WTC11 (cell line): ENCODE data around the gene ZNF608.

Experiments
- ATF1 ChIP-seq: sonication (generic); formaldehyde crosslinking; IDR thresholded peaks from 2 replicates; pipeline ENCODE4 v1.8.1; 2023; ENCODE audit warnings: mild to moderate bottlenecking, moderate library complexity, missing genetic modification reagents
- ATF3 ChIP-seq: sonication (generic); formaldehyde crosslinking; conservative IDR thresholded peaks from 2 replicates; pipeline ENCODE4 v1.8.1; 2022; ENCODE audit warnings: mild to moderate bottlenecking, missing genetic modification reagents
- E2F1 ChIP-seq: sonication (generic); formaldehyde crosslinking; IDR thresholded peaks from 2 replicates; pipeline ENCODE4 v1.8.0; 2022; ENCODE audit warnings: mild to moderate bottlenecking, missing genetic modification reagents
- ELF4 ChIP-seq: sonication (generic); formaldehyde crosslinking; IDR thresholded peaks from 2 replicates; pipeline ENCODE4 v1.8.1; 2022; ENCODE audit warnings: low read depth, mild to moderate bottlenecking, moderate library complexity, missing genetic modification reagents
- EMX1 ChIP-seq: fragments of 250-450 bp; sonication (Bioruptor Pico); IDR thresholded peaks from 2 replicates; pipeline ENCODE4 v1.8.0; 2021; ENCODE audit warnings: mild to moderate bottlenecking
- FOXJ3 ChIP-seq: sonication (generic); formaldehyde crosslinking; IDR thresholded peaks from 2 replicates; pipeline ENCODE4 v1.9.0; 2021; ENCODE audit warnings: missing genetic modification reagents, mild to moderate bottlenecking, borderline replicate concordance
- NR2C2 ChIP-seq: sonication (generic); formaldehyde crosslinking; IDR thresholded peaks from 2 replicates; pipeline ENCODE4 v1.8.0; 2022; ENCODE audit warnings: mild to moderate bottlenecking, missing genetic modification reagents
- ZNF416 ChIP-seq: fragments of 250-450 bp; sonication (Bioruptor Pico); IDR thresholded peaks from 2 replicates; pipeline ENCODE4 v1.9.0; 2021; ENCODE audit warnings: mild to moderate bottlenecking, inconsistent platforms
- TF ChIP-seq, protein P1 (sequence below): sonication (generic); formaldehyde crosslinking; IDR thresholded peaks from 2 replicates; pipeline ENCODE4 v1.8.1; 2023; ENCODE audit warnings: mild to moderate bottlenecking, missing genetic modification reagents, moderate library complexity
- TF ChIP-seq, protein P2 (sequence below): fragments of 200-600 bp; IDR thresholded peaks from 2 replicates; pipeline ENCODE4 v1.8.0; 2022; ENCODE audit warnings: antibody characterized with exemption
- TF ChIP-seq, protein P3 (sequence below): sonication (generic); formaldehyde crosslinking; IDR thresholded peaks from 2 replicates; pipeline ENCODE4 v1.8.1; 2022; ENCODE audit warnings: mild to moderate bottlenecking, moderate library complexity, missing genetic modification reagents
- TF ChIP-seq, protein P4 (sequence below): sonication (generic); formaldehyde crosslinking; IDR thresholded peaks from 2 replicates; pipeline ENCODE4 v1.8.1; 2023; ENCODE audit warnings: mild to moderate bottlenecking, moderate library complexity, missing genetic modification reagents

DNA sequence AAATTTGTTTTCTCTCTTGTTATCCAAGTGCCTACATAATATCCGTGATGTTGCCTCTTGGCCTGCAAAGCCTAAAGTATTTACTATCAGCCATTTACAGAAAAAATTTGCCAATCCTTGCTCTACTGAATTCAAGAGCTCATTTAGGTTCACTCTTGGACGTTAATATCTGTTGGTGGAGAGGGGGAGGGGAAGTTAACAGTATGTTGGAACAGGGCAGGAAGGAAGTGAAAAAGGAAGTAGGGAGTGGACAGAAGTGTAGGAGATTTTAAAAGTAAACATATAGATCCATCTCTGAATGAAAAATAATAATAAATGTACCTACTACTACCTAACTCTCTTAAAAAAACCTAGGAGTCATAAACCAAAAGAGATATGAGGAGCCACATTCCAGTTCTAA, 32.8 kb downstream of the ZNF608 start:
- TF ChIP-seq, protein P1, sequence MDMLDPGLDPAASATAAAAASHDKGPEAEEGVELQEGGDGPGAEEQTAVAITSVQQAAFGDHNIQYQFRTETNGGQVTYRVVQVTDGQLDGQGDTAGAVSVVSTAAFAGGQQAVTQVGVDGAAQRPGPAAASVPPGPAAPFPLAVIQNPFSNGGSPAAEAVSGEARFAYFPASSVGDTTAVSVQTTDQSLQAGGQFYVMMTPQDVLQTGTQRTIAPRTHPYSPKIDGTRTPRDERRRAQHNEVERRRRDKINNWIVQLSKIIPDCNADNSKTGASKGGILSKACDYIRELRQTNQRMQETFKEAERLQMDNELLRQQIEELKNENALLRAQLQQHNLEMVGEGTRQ (CRISPR knock-in tag) = no peak
- TF ChIP-seq, protein P2, sequence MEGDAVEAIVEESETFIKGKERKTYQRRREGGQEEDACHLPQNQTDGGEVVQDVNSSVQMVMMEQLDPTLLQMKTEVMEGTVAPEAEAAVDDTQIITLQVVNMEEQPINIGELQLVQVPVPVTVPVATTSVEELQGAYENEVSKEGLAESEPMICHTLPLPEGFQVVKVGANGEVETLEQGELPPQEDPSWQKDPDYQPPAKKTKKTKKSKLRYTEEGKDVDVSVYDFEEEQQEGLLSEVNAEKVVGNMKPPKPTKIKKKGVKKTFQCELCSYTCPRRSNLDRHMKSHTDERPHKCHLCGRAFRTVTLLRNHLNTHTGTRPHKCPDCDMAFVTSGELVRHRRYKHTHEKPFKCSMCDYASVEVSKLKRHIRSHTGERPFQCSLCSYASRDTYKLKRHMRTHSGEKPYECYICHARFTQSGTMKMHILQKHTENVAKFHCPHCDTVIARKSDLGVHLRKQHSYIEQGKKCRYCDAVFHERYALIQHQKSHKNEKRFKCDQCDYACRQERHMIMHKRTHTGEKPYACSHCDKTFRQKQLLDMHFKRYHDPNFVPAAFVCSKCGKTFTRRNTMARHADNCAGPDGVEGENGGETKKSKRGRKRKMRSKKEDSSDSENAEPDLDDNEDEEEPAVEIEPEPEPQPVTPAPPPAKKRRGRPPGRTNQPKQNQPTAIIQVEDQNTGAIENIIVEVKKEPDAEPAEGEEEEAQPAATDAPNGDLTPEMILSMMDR = no peak
- TF ChIP-seq ATF1 (CRISPR knock-in tag) (no peak), ELF4 (CRISPR knock-in tag) (no peak), ZNF416 (no peak), NR2C2 (CRISPR knock-in tag) (no peak), EMX1 (CRISPR knock-in tag) (no peak), ATF3 (CRISPR knock-in tag) (no peak), FOXJ3 (CRISPR knock-in tag) (no peak), E2F1 (CRISPR knock-in tag) (no peak)
- TF ChIP-seq, protein P3, sequence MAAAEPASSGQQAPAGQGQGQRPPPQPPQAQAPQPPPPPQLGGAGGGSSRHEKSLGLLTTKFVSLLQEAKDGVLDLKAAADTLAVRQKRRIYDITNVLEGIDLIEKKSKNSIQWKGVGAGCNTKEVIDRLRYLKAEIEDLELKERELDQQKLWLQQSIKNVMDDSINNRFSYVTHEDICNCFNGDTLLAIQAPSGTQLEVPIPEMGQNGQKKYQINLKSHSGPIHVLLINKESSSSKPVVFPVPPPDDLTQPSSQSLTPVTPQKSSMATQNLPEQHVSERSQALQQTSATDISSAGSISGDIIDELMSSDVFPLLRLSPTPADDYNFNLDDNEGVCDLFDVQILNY = no peak
- TF ChIP-seq, protein P4, sequence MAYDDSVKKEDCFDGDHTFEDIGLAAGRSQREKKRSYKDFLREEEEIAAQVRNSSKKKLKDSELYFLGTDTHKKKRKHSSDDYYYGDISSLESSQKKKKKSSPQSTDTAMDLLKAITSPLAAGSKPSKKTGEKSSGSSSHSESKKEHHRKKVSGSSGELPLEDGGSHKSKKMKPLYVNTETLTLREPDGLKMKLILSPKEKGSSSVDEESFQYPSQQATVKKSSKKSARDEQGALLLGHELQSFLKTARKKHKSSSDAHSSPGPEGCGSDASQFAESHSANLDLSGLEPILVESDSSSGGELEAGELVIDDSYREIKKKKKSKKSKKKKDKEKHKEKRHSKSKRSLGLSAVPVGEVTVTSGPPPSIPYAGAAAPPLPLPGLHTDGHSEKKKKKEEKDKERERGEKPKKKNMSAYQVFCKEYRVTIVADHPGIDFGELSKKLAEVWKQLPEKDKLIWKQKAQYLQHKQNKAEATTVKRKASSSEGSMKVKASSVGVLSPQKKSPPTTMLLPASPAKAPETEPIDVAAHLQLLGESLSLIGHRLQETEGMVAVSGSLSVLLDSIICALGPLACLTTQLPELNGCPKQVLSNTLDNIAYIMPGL (CRISPR knock-in tag) = no peak
